Erythroblast (primary cell): ENCODE measurements around the gene C22orf42.

Experiments
- GATA1 ChIP-seq: IDR thresholded peaks from 2 replicates; pipeline ENCODE4 v1.6.1; 2011; ENCODE audit warnings: low read depth, mild to moderate bottlenecking, control low read depth, low read length, moderate library complexity
- POLR2A ChIP-seq: IDR thresholded peaks from 2 replicates; pipeline ENCODE4 v1.6.1; 2011; ENCODE audit warnings: mild to moderate bottlenecking, low read length

DNA sequence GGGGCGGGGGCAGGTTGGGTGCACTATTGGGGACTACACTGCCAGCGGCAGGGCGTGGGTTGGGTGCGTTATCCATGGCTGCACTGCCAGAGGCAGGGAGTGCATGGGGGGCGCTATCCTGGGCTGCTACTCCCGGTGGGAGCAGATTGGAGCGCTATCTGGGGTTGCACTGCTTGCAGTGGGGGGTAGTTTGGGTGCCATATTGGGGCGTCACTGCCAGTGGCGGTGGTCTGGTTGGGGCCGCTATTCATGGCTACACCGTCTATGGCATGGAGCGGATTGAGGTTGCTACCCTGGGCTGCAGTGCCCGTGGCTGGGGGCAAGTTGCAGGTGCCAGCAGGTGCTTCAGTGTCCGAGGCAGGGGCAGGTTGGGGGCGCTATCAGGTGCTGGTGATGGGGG lies 36.2 kb downstream of the C22orf42 start:
- no peak for TF ChIP-seq POLR2A
- no peak for TF ChIP-seq GATA1
